ENCODE data around the gene OR2A42.
"Not testable (repeated sequence)": the region's sequence is repeated elsewhere in the genome, so short reads cannot be mapped to it uniquely, and the experiment has no call there.

The OR2A42 gene

DNA sequence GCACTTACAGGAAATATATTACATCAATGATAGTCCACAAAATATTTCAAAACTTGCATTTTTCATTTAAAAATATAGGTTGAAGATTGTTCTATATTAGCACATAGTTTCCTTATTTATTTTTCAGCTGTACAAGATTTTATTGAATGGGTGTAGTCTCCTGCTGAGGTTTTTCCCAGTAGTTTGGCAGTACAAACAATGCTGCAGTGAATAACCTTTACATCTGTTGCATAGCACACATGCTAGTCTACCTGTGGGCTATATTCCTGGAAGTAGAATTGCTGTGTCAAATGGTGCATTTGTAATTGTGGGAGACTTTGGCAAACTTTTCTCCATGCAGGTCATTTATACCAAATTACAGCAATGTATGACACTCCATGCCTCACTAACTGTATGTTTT lies 18.9 kb downstream of the OR2A42 start:
- DNase-seq: not testable (repeated sequence)

DNA sequence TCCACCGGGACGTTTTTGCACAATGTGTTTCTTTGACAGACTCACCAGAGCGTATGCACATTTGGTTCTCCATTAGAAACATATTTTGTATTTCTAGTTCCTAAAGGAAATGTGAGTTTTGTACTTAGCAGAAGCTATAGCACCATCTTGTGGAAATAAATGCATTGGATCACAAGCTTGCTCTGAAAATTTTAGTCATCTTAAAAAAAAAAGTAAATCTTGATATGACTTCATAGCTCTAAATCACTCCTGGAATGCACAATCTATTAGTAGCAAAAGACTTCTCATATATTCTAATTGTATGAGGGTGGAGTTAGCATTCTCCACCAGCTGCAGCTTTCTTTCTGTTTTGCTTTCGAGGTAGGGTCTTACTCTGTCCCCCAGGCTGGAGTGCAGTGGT lies 20.3 kb downstream of the OR2A42 start:
- DNase-seq: not testable (repeated sequence)

DNA sequence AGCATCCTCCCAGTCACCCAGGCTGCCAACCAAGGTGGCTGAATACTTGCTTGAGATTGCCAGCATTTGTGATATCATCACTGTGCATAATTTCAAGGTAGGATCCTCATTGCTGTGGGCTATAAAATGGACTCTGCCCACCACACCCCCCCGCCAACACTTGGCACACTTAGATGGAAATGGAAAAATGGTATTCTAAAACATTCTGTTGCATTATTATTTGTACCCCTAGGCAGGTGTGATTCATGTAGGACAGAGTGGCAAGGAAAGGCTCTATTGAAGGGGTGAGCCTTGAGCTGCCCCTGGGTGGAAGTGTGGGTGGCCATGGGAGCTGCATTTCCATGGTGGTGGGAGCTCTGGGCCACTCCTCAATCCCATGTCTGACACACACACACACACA lies 20.8 kb downstream of the OR2A42 start:
- DNase-seq: not testable (repeated sequence)

DNA sequence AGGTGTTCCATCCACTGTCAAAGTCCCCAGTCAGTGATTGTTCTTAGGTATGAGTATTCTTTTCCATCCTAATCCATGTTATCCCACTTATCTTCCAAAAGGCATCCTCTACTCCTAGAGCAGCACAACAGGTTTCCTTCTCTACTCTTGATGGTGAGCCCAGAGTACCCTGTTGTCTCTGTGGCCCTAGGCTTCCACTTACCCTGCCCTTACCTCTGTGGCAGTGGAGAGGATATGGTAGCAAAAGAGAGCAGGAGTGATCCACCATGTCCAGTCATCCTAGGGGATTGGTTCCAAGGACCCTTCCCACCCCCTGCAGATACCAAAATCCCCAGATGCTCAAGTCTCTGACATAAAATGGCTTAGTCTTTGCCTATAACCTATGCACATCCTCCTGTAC lies 22.2 kb downstream of the OR2A42 start:
- not testable (repeated sequence) for DNase-seq

DNA sequence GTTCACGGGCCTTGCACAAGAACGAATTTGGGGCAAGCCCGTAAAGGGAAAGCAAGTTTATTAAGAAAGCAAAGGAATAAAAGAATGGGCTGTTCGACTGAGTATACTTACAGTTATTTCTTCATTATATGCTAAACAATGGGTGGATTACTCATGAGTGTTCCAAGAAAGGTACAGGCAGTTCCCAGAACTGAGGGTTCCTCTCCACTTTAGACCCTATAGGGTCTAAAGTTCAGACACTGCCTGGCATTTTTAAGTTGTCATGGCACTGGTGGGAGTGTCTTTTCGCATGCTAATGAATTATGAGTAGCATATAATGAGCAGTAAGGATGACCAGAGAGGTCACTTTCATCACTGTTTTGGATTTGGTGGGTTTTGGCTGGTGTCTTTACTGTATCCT lies 34.1 kb downstream of the OR2A42 start:
- DNase-seq: not testable (repeated sequence)

DNA sequence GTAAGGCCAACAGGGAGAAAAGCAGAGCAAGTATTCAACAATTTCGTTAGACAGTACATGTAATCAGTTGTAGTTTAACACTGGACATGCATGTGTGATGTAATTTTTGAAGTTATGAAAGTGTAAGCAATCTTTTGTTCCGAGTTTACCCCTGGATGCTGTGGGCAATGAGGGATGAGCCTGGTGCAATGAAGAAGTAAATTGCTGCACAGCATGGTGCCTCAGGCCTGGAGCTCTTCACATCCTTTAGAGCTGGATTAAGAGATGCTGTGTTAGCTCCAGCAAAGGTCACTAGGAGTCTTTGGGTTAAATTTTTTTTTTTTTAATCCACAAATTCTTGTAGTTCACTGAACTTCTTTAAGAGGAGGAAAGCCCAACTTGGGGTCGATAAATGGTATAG lies 36.3 kb downstream of the OR2A42 start:
- DNase-seq: not testable (repeated sequence)

DNA sequence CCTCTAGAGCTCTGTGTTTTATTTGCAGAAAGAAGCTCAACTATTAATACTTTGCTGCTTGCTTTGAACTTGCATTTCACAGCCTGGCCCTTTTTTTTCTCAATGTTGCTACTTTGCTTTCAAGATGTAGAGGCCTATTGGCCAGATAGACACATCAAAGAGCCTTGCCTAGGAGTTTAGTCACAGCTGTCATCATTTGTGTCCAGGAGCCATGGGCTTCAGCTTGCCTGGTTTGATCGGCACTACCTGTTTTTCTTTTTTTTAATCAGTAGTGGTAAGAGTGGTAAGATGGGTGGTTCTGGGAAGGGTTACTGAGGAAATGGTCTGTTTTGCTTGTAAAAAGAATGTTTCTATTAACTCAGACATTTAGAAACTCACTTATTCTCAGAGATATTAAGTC lies 37.4 kb downstream of the OR2A42 start:
- not testable (repeated sequence) for DNase-seq

DNA sequence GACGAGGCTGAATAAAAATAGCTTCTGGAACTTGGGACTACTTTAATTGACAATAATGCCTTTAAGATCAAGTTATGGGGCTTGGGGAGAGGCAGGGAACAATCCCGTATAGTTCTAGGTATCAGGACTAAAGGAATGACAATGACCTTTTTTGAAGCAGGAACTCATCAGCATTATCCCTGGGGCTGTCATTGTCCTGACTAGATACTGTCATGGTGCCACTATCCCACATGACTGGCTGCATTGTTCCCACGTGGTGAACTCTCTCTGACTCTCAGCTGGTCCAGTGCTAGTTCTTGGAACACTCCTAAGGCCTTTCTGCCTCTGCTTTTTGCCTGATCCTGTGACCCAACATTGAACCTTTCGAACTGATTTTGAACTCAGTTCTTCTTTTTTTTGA lies 40.5 kb downstream of the OR2A42 start:
- not testable (repeated sequence) for DNase-seq

DNA sequence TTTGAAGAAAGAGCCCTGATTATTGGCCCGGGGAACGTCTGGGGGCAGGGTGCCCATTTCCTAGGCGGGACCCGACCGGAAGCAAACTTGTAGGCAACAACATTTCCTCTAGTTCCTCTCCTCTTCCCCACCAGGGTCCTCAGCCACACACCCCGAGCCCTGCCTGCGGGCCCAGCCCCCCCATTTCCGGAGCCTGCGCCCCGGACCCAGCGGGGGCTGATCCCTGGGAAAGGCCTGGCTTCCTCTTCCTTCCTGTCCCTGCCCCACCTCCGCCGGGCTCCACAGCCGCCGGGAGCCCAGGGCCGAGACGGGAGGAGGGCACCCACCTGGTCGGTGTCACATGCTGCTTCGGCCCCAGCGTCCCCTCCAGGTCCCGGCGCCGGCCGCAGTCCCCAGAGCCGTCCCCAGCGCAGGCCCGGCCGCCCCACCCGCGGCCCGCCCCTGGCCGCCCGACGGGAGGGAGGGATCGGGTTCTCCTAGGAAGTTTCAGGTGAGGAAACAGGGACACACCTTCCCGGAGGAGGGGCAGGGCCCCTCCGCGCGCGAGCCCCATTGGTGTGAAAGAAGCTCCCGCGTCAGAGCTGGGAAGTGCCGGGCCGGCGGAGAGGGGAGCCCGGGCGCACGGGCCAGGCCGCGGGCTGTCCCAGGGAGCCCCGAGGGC lies 44.1 kb downstream of the OR2A42 start, which contains the start of gene ARHGEF35:
Gene ARHGEF35 (minus strand): TSS at position 622 of the 661 bp plus-strand sequence. CDS start 7,450 bp downstream, outside the sequence.
- not testable (repeated sequence) for DNase-seq

DNA sequence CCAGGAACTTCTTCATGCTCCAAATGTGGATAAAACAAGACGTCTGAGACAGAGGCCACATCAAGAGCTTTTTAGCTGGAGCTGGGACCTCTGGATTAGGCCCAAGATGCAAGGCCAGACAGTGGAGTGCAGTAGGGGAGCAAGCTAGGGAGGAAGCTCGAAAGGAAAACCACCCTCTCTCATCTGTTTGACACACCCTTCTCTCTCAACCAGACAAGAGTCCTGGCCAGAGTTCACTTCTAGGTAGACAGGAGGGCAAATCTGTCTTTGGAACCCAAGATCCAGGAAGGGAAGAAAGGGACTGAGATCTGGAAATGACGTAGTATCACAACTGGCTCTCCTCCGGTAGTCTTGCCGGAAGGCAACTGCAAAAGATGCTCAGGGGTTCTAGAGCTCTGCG lies 45.0 kb downstream of the OR2A42 start:
- not testable (repeated sequence) for DNase-seq

DNA sequence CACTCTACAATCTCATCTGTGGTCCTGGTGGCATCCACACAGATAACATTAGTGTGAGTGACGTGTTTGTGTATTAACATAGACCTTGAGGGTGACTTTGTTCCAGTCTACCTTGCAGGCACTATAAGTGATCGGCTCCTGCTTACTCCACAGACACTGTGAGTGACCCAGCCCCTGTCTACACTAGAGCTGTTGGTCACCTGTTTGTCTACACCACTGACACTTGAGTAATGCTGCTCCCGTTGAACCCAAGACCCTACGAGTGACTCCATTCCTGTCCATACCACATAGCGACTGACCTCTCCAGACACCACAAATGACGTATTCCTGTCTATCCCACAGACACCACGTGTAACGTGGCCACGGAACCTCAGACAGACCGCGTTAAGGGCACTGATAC lies 45.6 kb downstream of the OR2A42 start:
- DNase-seq: not testable (repeated sequence)

DNA sequence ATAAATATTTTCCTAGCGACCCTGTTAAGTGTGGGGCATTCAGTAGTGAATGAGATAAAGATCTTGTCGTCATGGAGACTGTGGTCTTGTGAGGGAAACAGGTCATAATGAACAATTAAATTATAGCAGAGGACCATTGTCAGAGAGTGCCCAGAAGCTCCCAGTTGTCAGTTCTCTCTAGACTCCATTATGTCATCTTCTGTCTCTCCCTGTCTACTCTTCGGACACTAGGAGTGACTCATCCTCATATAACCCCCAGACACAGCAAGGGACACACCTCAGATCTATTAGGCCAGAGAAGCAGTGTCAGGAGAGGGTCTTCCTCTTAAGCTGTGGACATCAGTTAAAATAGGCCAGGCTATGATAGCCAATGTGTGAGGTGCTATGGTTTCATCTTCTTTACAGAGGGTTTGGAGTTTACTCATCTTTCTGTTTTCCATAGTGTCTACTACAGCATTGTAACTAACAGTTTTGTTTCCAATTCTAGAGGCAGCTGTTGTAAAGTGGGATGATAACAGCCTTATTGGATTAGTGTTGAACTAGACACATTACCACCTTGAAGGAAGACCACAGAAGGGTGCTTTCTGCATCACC lies 50.7 kb downstream of the OR2A42 start:
- DNase-seq: not testable (repeated sequence)

DNA sequence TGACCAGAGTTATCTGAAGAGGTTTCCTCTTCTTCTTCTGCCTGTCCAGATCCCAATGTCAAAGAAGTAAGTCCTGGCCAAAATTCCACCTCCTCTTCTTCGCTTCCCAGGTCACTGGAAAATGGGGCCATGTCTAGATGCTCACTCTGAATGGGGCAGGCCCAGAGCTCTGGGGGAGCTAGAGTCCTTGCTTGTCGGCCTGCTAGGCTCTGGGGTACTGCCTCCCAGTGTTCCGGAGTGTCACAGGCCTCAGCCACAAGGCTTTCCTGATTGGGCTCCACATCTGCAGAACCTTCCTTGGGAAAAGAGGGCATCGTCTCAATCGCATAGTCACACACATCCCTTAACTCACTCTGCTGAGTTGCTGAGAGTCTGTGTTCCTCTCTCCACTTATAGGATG lies 51.6 kb downstream of the OR2A42 start:
- DNase-seq: not testable (repeated sequence)

DNA sequence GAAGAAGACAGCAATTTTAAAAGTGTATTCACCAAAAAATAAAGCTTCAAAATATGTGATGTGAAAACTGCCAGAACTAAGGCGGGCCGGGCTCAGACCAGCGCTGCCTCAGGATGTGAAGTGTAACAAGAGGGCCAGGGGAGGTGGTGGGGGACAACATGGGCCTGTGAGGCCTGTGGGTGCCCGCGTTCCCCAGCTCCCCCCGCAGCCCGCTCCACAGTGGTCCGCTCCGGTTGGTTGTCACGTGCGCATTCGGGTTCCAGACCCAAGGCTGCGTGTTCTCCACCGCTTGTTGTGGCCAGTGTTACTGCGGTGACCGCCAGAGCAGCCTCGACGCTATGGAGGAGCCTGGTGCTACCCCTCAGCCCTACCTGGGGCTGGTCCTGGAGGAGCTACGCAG lies 56.2 kb downstream of the OR2A42 start, which contains the start of gene CTAGE4:
Gene CTAGE4 (plus strand): TSS at position 301 of the 400 bp plus-strand sequence. CDS start 38 bp downstream, at position 339.
- DNase-seq: not testable (repeated sequence)

DNA sequence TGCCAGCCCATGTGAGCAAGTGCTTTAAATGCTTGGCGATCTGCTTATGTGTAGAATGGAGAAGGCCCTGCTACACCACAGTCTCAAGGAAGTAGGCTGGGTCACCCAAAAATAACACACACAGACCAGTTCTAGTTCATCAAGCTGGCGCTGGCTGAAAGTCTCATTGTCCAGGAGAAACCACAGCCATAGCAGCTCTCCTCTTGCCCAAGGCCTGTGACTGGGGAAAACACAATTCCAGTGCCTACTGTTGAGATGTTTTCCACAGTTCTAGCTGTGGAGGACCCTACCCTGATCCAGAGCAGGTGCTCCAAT lies 60.3 kb downstream of the OR2A42 start:
- not testable (repeated sequence) for DNase-seq

DNA sequence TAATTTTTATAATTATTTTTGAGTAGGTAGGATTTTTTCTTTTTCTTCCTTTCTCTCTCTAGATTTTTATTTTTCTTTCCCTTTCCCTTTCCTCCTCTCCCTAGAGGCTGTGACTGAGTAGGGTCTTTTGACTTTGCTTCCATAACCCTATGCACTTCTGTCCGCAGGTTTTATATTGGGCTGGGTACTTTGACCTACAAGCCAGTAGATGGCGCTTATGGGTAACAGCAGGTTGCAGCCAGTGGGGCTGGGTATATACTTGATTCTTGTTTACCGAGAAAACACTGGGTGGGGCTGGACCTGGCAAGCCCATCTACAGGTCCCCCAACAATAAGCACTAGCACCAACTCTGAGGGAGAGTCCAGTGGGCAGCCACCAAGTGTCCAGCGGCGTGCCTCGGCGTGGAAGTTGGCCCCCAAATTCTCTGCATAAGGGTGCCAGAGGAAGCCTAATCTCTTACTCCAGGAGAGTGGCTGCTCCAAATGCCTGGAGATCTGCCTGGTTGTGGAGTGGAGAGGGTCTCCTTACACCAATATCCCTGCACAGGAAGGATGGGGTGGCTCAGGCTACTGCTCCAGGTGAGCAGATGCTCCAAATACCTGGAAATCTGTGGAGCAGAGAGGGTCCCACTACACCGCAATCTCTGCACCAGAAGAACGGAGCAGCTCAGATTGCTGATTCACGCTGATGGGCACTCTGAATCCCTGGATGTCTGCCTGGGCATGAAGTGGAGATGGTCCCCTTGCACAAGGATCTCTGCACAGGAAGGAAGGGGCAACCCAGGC lies 60.8 kb downstream of the OR2A42 start:
- not testable (repeated sequence) for DNase-seq
